HG03139 (cell line): Measurements from ENCODE around the gene FGFBP3.
A peak's percentile ranks its signal among the peaks of the same experiment; 100 is the strongest.

Experiments used
- ATAC-seq: cut with Tn5 transposase; IDR thresholded peaks from one replicate; pipeline ENCODE4 v1.9.1; 2021; ENCODE audit not compliant: unreplicated experiment

FGFBP3 gene

DNA sequence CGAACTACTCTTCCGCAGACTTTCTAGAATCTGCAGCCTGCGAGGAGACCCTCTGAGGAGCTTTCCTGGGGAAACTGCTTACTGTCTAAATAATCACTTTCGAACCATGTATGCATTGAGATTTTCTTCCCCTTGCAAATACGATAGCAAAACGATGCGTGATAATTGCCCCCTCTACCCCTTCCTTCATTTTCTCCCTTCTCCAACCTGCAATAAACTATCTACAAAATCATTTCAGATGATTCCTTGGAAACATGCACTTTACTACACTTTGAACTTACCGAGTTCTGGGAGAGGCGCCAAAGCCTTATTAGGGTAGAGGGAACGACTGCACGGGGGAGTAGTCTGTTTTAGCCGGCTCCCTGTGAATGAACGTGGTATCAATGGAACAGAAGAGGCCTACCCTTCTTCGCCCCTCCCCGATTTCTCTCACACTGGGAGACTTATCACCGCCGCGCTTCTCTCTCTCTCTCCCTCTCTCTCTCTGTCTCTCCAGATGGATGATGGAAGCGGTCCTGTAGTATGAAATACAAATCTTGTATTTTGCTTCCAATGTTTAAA, at the start of gene FGFBP3:
FGFBP3 (minus strand) TSS at position 370 of the 561 bp plus-strand sequence. CDS start 517 bp downstream, outside the sequence.
- no peak for ATAC-seq

GRCh38 chr10:91957091-91957490, 47.8 kb upstream of the FGFBP3 start:
- ATAC-seq, result no peak

GRCh38 chr10:91955114-91955513, 45.8 kb upstream of the FGFBP3 start:
- no peak for ATAC-seq

- no peak for ATAC-seq
Observed at GRCh38 chr10:91953600-91954160, 44.4 kb upstream of the FGFBP3 start.

GRCh38 chr10:91944880-91945630, 35.8 kb upstream of the FGFBP3 start:
- ATAC-seq, result no peak

- no peak for ATAC-seq
Observed at GRCh38 chr10:91941426-91941825, 32.1 kb upstream of the FGFBP3 start.

DNA sequence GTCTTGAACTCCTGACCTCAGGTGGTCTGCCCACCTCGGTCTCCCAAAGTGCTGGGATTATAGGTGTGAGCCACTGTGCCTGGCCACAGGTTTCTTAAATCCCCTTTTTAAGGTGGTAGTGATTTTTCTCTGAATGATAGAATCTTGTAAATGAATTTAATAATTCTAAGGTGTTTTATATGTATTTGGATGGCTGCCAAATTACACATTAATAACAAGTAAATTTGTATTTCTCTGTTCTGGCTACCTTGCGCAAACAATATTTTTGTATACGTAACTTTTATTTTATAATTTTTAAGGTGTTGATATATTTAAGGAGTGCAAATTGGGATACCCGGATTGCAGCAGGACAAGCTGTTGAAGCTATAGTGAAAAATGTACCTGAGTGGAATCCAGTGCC, 30.4 kb upstream of the FGFBP3 start:
- no peak for ATAC-seq

DNA sequence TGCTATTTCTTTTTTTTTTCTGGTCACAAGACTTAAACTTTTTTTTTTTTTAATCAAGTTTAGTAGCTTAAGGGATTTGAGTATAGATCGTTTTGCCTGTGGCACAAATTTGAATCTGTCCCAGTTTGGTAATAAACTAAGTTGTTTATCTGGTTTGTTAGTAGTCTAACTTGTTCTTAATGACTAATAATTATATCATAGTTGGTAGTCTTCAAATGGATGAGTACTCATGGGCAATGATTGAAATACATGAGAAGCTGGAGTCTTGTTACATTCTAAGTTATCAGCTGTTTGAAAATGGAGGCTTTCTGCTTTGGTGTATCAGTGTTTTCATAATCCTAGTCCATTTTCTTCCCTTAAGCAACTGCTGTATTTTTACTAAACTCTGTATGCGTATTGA, 26.6 kb upstream of the FGFBP3 start:
- no peak for ATAC-seq

DNA sequence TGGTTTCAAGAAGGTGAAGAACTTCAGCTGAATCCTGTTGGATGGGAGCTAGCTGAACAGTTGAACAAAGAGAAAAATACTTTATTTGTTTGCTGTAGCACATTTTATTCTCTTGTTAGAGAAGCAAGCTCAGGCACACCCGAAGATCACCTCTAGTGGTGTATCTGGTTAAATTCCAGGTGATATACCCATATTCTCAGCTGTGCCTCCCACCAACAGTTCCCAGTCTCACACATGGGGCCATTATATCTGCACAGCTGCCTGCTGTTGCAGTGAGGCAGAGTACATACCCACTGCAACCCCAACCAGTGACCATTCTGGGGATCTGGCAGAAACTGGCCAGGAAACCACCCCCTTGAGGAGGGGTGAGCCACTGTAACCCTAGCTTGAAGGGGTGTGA, 23.5 kb upstream of the FGFBP3 start:
- no peak for ATAC-seq

- ATAC-seq, result no peak
Observed at GRCh38 chr10:91931526-91932190, 22.4 kb upstream of the FGFBP3 start.

GRCh38 chr10:91930939-91931338, 21.7 kb upstream of the FGFBP3 start:
- no peak for ATAC-seq

GRCh38 chr10:91925022-91925320, 15.7 kb upstream of the FGFBP3 start:
- no peak for ATAC-seq

DNA sequence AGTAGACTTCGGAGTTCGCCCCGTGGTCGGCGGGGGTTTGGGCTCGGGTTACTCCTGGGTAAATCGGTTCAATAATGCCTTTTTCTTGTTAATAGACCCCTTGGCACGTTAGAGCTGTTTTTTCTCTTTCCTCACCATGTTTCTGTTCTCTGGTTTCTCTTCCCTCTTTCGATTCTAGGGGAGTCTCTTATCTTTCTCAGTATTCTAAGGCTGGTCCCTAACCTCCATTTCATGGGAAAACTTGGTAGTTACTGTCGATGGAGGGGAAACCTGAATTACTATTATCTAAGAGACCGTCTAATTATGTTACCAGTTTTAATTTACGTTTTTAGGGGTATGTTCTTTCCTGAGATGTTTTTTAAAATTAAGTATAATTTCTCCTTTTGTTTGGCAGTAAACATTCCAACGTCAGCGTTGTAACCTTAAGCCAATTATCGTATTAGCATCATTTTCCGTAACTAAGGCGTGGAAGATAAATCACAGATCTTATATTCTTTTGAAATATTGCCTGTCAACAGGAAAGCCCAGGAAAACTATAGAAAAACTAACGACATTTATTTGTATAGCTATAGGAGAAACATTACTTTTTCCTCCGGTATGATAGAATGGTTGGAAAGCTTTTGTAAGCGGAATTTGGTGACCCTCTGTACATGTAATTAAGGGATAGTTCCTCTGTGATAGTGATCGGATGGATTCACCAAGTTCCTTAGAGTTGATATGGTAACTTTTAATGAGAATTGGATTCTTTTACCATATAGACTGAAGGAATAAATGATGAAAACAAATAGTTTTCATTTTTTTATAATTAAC, 15.1 kb upstream of the FGFBP3 start:
- peak; percentile 10 for ATAC-seq

GRCh38 chr10:91923371-91924211, 14.3 kb upstream of the FGFBP3 start, which contains the start of gene BTAF1:
Gene BTAF1 (plus strand): TSS chr10:91923770. CDS start chr10:91924077, 307 bp downstream.
- peak; percentile 96 for ATAC-seq

GRCh38 chr10:91919651-91920050, 10.4 kb upstream of the FGFBP3 start:
- no peak for ATAC-seq

GRCh38 chr10:91910467-91910866, 1.2 kb upstream of the FGFBP3 start:
- ATAC-seq, result no peak

DNA sequence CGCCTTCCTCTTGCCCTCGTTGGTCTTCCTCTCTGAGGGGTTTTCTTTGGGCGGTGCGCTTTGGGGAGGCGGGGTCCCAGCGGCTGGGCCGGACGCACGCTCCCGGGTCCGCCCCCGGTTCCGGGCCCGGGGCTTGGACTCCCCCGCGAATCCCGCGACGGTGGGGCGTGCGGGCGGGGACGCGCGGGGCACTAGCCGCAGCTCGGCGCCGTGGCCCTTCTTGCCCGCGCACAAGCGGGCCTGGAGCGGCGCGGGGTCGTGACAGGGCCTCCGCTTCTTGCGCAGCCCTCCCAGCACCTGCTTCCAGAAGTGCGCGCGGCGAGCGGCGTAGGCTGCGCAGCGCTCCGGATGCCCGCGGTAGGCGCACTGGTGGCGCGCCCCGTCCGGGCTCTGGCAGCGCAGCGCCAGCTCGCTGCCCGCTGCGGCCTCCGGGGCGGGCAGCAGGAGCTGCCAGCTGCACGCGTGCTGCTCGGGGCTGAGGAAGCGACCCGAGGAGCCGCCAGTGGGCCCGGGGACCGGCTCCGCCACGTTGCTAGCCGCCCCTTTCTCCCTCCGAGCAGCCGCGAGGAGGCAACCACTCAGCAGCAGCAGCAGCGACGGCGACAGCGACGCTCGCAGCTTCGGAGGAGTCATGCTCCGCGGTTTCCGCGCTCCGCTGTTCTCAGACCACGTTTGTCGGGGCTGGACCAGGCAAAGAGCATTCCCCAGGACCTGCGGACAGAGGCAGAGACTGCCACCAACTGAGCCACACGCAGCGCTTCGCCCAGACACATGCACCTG, 759 bp downstream of the FGFBP3 start:
- ATAC-seq, result peak; percentile 86

GRCh38 chr10:91907914-91908336, 1.4 kb downstream of the FGFBP3 start:
- ATAC-seq, result no peak

DNA sequence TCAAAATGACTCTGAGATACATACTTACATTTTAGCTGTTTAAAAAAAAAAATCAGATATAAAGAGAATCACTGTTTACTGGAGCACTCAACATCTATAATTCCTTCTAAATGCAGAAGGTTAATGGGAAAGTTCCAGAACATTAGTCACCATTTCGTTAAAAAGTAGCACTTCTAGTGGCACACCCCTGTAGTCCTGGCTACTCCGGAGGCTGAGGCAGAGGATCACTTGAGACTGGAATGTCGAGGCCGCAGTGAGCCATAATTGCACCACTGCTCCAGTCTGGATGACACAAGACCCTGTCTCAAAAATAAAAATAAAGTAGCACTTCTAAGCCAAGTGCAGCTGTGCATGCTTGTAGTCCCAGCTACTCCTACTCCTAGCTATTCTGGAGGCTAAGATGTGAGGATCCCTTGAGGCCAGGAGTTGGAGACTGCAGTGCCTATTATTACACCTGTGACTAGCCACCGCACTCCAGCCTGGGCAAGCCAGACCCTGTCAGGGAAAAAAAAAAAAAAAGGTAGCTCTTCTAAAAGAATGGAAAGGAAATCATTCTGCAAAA, 2.2 kb downstream of the FGFBP3 start:
- ATAC-seq, result no peak
